Left ventricle myocardium inferior (tissue), 1 donor: Measurements from ENCODE around the gene LCMT2. TPM values are rescaled to one million over a fixed set of nuclear protein-coding genes. Genes with fewer than 3 reads are reported as not detected.

ENCODE experiments used
- DNase-seq: peaks from one replicate; pipeline ENCODE4 v3.0.0-alpha.2; 2020
- H3K27ac ChIP-seq: fragments of 200-600 bp; replicated peaks from 2 replicates; pipeline ENCODE4 v1.8.0; 2021
- H3K27me3 ChIP-seq: fragments of 200-600 bp; 2 replicates; pipeline ENCODE4 v1.8.0; 2021; ENCODE audit warnings: low read depth
- H3K36me3 ChIP-seq: fragments of 200-600 bp; 2 replicates; pipeline ENCODE4 v1.8.0; 2021
- H3K4me1 ChIP-seq: fragments of 200-600 bp; 2 replicates; pipeline ENCODE4 v1.8.0; 2021
- H3K4me3 ChIP-seq: fragments of 200-600 bp; 2 replicates; pipeline ENCODE4 v1.8.0; 2021; ENCODE audit warnings: mild to moderate bottlenecking, moderate library complexity
- H3K9me3 ChIP-seq: fragments of 200-600 bp; replicated peaks from 2 replicates; pipeline ENCODE4 v1.8.0; 2021
- intact Hi-C: fragments of 100-400 bp; cut with micrococcal nuclease; formaldehyde crosslinking; loops from one replicate; pipeline ENCODE4 v1.11.0; 2022
- long read RNA-seq: library from polyadenylated mRNA; unstranded; transcript quantifications from one replicate; pipeline ENCODE4 v2.0.0, GENCODE V29; 2021
- total RNA-seq: library from RNA; stranded (reverse); fragmentation: NEBNext Ultra II Directional; extraction: Animal tissue kit (Norgen Biotek cat#: 25700); gene quantifications from one replicate; pipeline ENCODE4 v1.2.1, GENCODE V29; 2021
- TF ChIP-seq, protein P1 (sequence below): fragments of 200-600 bp; IDR thresholded peaks from 2 replicates; pipeline ENCODE4 v1.8.0; 2021; ENCODE audit warnings: antibody characterized with exemption, mild to moderate bottlenecking, borderline replicate concordance
- donor health status: DM: no; HTN: yes; CAD: no; lungs with severe emphysema.

The LCMT2 gene
- total RNA-seq, result 7.0 TPM
- long read RNA-seq, full-length matches to known transcripts, result 7 of 7 reads
- long read RNA-seq, partial matches to known transcripts, result 0 of 7 reads
- long read RNA-seq, other reads (novel, unspliced or antisense), result 0 of 7 reads

DNA sequence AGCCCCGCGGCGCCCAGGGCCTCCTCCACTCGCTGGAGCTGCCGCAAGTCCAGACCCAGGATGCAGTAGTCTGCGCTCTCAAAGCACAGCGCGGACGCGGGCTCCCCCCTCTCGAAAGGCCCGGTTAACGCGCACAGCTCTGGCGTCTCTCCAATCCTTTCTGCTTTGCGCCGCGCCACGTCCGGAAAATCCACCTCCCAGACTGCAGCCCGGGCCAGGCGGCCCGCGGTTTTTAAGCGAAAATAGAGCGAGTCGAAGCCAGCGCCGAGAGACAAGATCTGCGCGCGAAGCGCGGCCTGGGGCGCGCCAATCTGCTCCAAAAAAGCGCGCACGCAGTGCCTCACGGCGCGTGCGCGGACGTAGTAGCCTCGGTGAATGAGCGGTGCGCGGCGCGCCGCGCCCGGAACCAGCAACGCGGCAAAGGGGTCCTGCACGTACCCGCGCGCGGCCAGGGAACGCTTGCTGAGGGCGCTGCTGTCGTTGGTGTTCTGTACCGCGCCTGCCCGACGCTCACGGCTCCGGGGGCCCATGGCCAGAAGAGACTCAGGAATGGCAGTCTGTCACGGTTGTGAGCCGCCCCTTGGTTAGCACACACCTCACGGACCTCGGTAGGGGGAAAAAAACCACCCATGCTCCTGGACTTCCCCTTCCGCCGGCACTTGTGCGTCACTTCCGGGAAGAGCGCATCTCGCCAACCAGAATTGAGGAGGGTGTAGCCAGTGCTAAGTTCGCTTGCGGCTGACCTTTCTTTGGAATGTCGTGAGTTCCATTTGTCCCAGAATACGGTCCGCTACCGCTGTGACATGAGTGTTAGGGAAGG, at the start of gene LCMT2:
TSS of gene LCMT2 (minus strand) at position 614 of the 820 bp plus-strand sequence. CDS start at position 530, 84 bp downstream.
- TF ChIP-seq, protein P1, sequence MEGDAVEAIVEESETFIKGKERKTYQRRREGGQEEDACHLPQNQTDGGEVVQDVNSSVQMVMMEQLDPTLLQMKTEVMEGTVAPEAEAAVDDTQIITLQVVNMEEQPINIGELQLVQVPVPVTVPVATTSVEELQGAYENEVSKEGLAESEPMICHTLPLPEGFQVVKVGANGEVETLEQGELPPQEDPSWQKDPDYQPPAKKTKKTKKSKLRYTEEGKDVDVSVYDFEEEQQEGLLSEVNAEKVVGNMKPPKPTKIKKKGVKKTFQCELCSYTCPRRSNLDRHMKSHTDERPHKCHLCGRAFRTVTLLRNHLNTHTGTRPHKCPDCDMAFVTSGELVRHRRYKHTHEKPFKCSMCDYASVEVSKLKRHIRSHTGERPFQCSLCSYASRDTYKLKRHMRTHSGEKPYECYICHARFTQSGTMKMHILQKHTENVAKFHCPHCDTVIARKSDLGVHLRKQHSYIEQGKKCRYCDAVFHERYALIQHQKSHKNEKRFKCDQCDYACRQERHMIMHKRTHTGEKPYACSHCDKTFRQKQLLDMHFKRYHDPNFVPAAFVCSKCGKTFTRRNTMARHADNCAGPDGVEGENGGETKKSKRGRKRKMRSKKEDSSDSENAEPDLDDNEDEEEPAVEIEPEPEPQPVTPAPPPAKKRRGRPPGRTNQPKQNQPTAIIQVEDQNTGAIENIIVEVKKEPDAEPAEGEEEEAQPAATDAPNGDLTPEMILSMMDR, result peak; percentile 19
- peak within 1 kb of the TSS; percentile 97 for H3K27ac ChIP-seq
- intact Hi-C loops, result no loop called here
- DNase-seq, result peak; percentile 92
- H3K9me3 ChIP-seq, result no peaks in the 10 kb centered on the region
- peak within 1 kb of the TSS; percentile 89 for H3K4me3 ChIP-seq
- no peaks in the 10 kb centered on the region for H3K27me3 ChIP-seq
- H3K4me1 ChIP-seq, result peaks cover 65% of the 10 kb centered on the region
- peaks cover 19% of the 10 kb centered on the region for H3K36me3 ChIP-seq

DNA sequence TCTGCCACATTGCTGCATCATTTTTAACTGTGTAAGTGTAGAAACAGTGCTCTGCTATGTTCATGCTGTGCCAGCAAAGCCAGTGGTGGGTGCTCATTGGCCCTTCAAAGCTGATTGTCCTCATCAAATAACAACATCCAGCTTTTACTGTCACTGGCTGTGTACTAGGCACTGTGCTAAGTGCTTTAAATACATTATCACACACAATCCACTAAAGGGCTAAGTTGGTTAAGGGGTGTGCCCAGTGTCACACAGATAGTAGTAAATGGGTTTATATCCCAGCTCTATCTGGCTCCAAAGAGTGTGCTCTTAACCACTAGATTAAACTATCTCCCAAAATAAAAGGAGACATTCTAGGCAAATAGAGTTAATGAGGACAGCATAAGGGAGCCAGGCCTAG, 48.2 kb upstream of the LCMT2 start:
- Histone ChIP-seq H3K27me3 (no peaks in the 10 kb centered on the region), H3K4me3 (no peak overlapping the region), H3K4me1 (no peaks in the 10 kb centered on the region), H3K9me3 (no peaks in the 10 kb centered on the region), H3K27ac (no peak overlapping the region), H3K36me3 (peaks cover 57% of the 10 kb centered on the region)
- intact Hi-C loops, result no loop called here
- no peak for DNase-seq
- TF ChIP-seq, protein P1, result no peak

DNA sequence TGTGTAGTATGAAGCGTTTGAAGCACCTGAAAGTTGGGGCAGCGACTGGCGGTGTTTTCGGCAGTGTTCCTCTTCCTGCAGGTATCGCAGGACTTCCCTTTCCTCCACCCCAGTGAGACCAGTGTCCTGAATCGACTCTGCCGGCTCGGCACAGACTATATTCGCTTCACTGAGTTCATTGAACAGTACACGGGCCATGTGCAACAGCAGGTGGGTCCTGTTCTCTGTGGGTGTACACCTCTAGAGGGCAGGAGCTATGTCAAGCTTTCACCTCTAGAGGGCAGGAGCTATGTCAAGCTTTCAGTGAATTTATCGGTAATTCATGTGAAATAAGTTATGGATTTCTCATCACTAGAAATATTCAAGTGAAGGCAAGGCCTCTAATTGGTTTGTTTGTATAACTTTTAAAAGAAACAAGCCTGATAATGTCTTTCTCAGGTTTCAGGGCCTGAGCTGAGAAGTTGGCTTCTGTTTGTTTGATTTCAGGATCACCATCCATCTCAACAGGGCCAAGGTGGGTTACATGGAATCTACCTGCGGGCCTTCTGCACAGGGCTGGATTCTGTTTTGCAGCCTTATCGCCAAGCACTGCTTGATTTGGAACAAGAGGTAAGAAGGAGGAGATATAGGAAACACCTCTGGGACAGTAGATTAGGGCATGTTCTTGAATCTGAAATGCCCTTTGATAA, 45.8 kb upstream of the LCMT2 start:
- no peaks in the 10 kb centered on the region for H3K9me3 ChIP-seq
- no peak overlapping the region for H3K4me3 ChIP-seq
- intact Hi-C loops, result no loop called here
- TF ChIP-seq, protein P1, result peak; percentile 74
- no peak for DNase-seq
- no peaks in the 10 kb centered on the region for H3K27me3 ChIP-seq
- peaks cover 41% of the 10 kb centered on the region for H3K36me3 ChIP-seq
- H3K4me1 ChIP-seq, result peaks cover 12% of the 10 kb centered on the region
- H3K27ac ChIP-seq, result no peak overlapping the region

DNA sequence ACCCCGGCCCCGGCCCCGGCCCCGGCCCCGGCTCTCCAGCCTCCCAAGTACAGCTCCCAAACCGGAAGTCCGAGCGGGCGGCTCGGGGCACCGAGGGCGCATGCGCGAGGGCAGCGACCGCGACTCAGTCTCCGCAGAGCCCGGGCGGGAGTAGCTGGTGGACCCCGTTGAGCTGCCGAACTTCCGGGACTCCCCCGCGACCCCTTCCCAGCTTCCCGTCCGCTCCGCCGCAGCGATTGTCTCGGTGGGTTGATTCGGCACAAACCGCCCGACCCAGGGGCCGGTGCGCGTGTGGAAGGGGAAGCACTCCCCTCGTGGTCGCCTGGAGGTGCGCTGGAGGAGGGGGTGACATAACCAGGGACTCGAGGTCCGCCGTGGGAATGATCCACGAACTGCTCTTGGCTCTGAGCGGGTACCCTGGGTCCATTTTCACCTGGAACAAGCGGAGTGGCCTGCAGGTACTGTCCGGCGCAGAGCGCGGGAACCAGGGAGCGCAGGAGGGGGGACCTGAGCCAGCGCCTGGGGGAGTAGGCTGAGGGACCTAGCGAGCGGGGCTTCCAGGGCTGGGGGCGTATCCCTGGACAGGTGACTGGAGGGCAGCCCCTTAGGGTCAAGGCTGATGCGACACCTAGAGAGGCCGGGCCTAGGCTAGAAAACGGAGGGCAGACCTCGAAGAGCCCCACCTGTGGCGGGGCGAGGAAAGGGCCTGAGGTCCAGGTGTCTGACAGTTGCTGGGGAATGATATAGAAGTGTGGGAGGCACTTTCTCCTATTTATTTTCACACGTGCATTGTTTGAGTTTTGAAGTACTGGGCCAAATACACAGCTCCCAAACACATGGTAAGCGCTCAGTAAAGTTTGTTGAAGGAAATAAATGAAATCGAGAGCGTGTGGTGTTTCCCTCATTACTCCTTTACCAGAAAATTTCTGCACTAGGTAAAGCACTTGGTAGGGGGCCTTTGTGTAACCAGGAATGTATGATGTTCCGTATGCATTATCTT, 40.9 kb upstream of the LCMT2 start, which contains the start of the genes TUBGCP4 and ZSCAN29:
TSS of gene TUBGCP4 (plus strand) at position 127 of the 1,000 bp plus-strand sequence. CDS start at position 381, 254 bp downstream.
TSS of gene ZSCAN29 (minus strand) at position 69 of the 1,000 bp plus-strand sequence. CDS start 1,130 bp downstream, outside the sequence.
- H3K27me3 ChIP-seq, result no peaks in the 10 kb centered on the region
- peaks cover 20% of the 10 kb centered on the region for H3K36me3 ChIP-seq
- peak; percentile 82 for DNase-seq
- H3K4me3 ChIP-seq, result peak within 1 kb of the TSS; percentile 87
- peaks cover 38% of the 10 kb centered on the region for H3K4me1 ChIP-seq
- H3K27ac ChIP-seq, result peak within 1 kb of the TSS; percentile 83
- H3K9me3 ChIP-seq, result no peaks in the 10 kb centered on the region
- intact Hi-C loops, result no loop called here
- TF ChIP-seq, protein P1, result peak; percentile 41
